Stimulated activated CD8-positive, alpha-beta memory T cell treated with anti-CD3 and anti-CD28 coated beads, Interleukin-15, amount 100 ng/mL, for 4 hours (primary cell): ENCODE data around the gene KRT74.

ENCODE experiments used
- DNase-seq, 2 donors: peaks; one replicate each; pipeline ENCODE4 v3.0.0-alpha.2; 2020; ENCODE audit warnings: low read depth in 2 of 2

The KRT74 gene

GRCh38 chr12:52537101-52537500 lies 36.5 kb downstream of the KRT74 start:
- no peak for DNase-seq

GRCh38 chr12:52535574-52535973 lies 38.1 kb downstream of the KRT74 start:
- no peak for DNase-seq

GRCh38 chr12:52534482-52534881 lies 39.2 kb downstream of the KRT74 start:
- no peak for DNase-seq

- DNase-seq: no peak
Observed at GRCh38 chr12:52533686-52534470, 39.8 kb downstream of the KRT74 start.

- DNase-seq: no peak
Observed at GRCh38 chr12:52532636-52533035, 41.0 kb downstream of the KRT74 start.

GRCh38 chr12:52531566-52532300 lies 41.9 kb downstream of the KRT74 start:
- DNase-seq: no peak

- DNase-seq: no peak
Observed at GRCh38 chr12:52530905-52531304, 42.7 kb downstream of the KRT74 start.

- no peak for DNase-seq
Observed at GRCh38 chr12:52530366-52530765, 43.3 kb downstream of the KRT74 start.

GRCh38 chr12:52529846-52530245 lies 43.8 kb downstream of the KRT74 start:
- DNase-seq: no peak

- DNase-seq: no peak
Observed at GRCh38 chr12:52529417-52529816, 44.2 kb downstream of the KRT74 start.

GRCh38 chr12:52528641-52529143 lies 45.0 kb downstream of the KRT74 start:
- no peak for DNase-seq

GRCh38 chr12:52527121-52527800 lies 46.4 kb downstream of the KRT74 start:
- DNase-seq: no peak

- DNase-seq: no peak
Observed at GRCh38 chr12:52526511-52526951, 47.1 kb downstream of the KRT74 start.

GRCh38 chr12:52525661-52526499 lies 47.8 kb downstream of the KRT74 start:
- no peak for DNase-seq

- no peak for DNase-seq
Observed at GRCh38 chr12:52524898-52525591, 48.6 kb downstream of the KRT74 start.

- DNase-seq: no peak
Observed at GRCh38 chr12:52524241-52524897, 49.3 kb downstream of the KRT74 start.

- DNase-seq: no peak
Observed at GRCh38 chr12:52523824-52524223, 49.8 kb downstream of the KRT74 start.

- DNase-seq: no peak
Observed at GRCh38 chr12:52522346-52523011, 51.2 kb downstream of the KRT74 start.

- DNase-seq: no peak
Observed at GRCh38 chr12:52521568-52522266, 51.9 kb downstream of the KRT74 start.
